ENCODE measurements around the gene METTL2A. TPM values are rescaled to one million over a fixed set of nuclear protein-coding genes. Genes with fewer than 3 reads are reported as not detected.

Gene METTL2A
- total and polyA plus RNA-seq, 10 of the 15 experiments (the other 5 are each of a cell fraction or from before 2014, with no cell fraction given): 19.7 to 34.0 (median 25.3) TPM

DNA sequence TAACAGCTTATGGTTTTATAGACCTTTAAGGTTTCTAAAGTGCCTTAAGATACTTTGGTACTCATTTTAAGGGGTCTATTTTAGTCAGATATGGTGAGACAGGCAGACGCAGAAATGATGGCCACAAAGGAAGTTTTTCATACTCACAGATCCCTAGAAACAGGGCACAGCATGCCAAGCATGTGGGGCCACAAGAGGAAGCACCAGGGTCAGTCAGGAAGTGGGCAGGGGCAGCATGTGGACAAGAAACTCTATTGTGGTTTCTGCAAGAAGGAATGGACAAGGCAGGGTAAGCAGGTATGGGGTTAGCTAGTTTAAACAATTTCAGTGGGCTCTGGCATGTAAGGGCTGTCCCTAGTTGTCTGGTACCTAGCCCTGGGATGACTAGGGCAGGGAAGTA, 34.8 kb upstream of the METTL2A start:
- SMC1A ChIA-PET (ENCODE audit: uncharacterized antibody, unreplicated experiment): no interaction called here
- BruUV-seq (replicated peaks): no TSS peak
- RAD21 ChIA-PET (ENCODE audit: unreplicated experiment): no interaction called here
- Histone ChIP-seq H3K4me3 (no peak overlapping the region), H3K4me2 (ENCODE audit: control insufficient read depth, insufficient read depth) (no peak overlapping the region), H3K27ac (ENCODE audit: control insufficient read depth, insufficient read depth) (no peak overlapping the region), H3K9me3 (replicated peaks; ENCODE audit: control insufficient read depth, insufficient read depth, low read length) (no peaks in the 10 kb centered on the region), H3K79me2 (ENCODE audit: control insufficient read depth, insufficient read depth, low read length) (no peaks in the 10 kb centered on the region), H2AFZ (ENCODE audit: control insufficient read depth, low read depth, low read length) (no peak overlapping the region), H3K27me3 (replicated peaks in 1 of 2; ENCODE audit: control insufficient read depth in 2 of 2, insufficient read depth in 2 of 2, low read length in 1 of 2) (no peaks in the 10 kb centered on the region; a peak in 1 of 4 replicates), H3K9ac (ENCODE audit: control insufficient read depth, insufficient read depth, low read length) (no peak overlapping the region), H4K20me1 (ENCODE audit: control insufficient read depth, insufficient read depth) (no peaks in the 10 kb centered on the region), H3K4me1 (ENCODE audit: control insufficient read depth, insufficient read depth, low read length) (no peaks in the 10 kb centered on the region), H3K36me3 (ENCODE audit: control insufficient read depth in 2 of 2, insufficient read depth in 2 of 2, low read length in 1 of 2) (no peaks in the 10 kb centered on the region)
- in situ Hi-C loops (cut with MboI) (no loop called here), intact Hi-C loops (cut with micrococcal nuclease; ENCODE audit: unreplicated experiment) (no loop called here)
- 0% methylated on average over 1 of the region's 1 CpG for WGBS (ENCODE audit: insufficient coverage, insufficient replicate concordance, low lambda C conversion rate, missing lambda C conversion rate)
- DNase-seq (ENCODE audit: low read depth, low spot score) (no peak), FAIRE-seq (no peak), ATAC-seq (no peak)
- POLR2A ChIA-PET: interaction anchor here (0.6 kb wide), 1 partner anchor 24 kb away, joined by 3 read pairs; no protein-coding TSS in a partner anchor
- CTCF ChIA-PET: no interaction called here
- TF ChIP-seq MTA2 (IDR thresholded peaks at IDR 0.05; ENCODE audit: low read depth) (no peak), WRNIP1 (IDR thresholded peaks at IDR 0.05; ENCODE audit: borderline replicate concordance, low read depth, low read length) (no peak), NR2C1 (IDR thresholded peaks at IDR 0.05) (no peak), KAT2A (conservative IDR thresholded peaks at IDR 0.05; ENCODE audit: control insufficient read depth, low read depth, low read length) (no peak), SUZ12 (IDR thresholded peaks at IDR 0.05; ENCODE audit: unreplicated experiment) (no peak), NBN (IDR thresholded peaks at IDR 0.05) (no peak), E2F8 (IDR thresholded peaks at IDR 0.05; ENCODE audit: low read depth, partially characterized antibody) (no peak), NFYA (IDR thresholded peaks at IDR 0.05; ENCODE audit: borderline replicate concordance, low read depth, low read length) (no peak)
- TF ChIP-seq, protein P1, sequence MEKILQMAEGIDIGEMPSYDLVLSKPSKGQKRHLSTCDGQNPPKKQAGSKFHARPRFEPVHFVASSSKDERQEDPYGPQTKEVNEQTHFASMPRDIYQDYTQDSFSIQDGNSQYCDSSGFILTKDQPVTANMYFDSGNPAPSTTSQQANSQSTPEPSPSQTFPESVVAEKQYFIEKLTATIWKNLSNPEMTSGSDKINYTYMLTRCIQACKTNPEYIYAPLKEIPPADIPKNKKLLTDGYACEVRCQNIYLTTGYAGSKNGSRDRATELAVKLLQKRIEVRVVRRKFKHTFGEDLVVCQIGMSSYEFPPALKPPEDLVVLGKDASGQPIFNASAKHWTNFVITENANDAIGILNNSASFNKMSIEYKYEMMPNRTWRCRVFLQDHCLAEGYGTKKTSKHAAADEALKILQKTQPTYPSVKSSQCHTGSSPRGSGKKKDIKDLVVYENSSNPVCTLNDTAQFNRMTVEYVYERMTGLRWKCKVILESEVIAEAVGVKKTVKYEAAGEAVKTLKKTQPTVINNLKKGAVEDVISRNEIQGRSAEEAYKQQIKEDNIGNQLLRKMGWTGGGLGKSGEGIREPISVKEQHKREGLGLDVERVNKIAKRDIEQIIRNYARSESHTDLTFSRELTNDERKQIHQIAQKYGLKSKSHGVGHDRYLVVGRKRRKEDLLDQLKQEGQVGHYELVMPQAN (conservative IDR thresholded peaks at IDR 0.05): no peak
- TF ChIP-seq, protein P2, sequence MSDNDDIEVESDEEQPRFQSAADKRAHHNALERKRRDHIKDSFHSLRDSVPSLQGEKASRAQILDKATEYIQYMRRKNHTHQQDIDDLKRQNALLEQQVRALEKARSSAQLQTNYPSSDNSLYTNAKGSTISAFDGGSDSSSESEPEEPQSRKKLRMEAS (IDR thresholded peaks at IDR 0.05; ENCODE audit: low read depth, low read length): no peak
- TF ChIP-seq, protein P3, sequence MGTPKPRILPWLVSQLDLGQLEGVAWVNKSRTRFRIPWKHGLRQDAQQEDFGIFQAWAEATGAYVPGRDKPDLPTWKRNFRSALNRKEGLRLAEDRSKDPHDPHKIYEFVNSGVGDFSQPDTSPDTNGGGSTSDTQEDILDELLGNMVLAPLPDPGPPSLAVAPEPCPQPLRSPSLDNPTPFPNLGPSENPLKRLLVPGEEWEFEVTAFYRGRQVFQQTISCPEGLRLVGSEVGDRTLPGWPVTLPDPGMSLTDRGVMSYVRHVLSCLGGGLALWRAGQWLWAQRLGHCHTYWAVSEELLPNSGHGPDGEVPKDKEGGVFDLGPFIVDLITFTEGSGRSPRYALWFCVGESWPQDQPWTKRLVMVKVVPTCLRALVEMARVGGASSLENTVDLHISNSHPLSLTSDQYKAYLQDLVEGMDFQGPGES (IDR thresholded peaks at IDR 0.05): no peak
- TF ChIP-seq, protein P4, sequence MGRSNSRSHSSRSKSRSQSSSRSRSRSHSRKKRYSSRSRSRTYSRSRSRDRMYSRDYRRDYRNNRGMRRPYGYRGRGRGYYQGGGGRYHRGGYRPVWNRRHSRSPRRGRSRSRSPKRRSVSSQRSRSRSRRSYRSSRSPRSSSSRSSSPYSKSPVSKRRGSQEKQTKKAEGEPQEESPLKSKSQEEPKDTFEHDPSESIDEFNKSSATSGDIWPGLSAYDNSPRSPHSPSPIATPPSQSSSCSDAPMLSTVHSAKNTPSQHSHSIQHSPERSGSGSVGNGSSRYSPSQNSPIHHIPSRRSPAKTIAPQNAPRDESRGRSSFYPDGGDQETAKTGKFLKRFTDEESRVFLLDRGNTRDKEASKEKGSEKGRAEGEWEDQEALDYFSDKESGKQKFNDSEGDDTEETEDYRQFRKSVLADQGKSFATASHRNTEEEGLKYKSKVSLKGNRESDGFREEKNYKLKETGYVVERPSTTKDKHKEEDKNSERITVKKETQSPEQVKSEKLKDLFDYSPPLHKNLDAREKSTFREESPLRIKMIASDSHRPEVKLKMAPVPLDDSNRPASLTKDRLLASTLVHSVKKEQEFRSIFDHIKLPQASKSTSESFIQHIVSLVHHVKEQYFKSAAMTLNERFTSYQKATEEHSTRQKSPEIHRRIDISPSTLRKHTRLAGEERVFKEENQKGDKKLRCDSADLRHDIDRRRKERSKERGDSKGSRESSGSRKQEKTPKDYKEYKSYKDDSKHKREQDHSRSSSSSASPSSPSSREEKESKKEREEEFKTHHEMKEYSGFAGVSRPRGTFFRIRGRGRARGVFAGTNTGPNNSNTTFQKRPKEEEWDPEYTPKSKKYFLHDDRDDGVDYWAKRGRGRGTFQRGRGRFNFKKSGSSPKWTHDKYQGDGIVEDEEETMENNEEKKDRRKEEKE (IDR thresholded peaks at IDR 0.05): no peak

Data from GM12878 (cell line).